SK-N-SH (cell line): ENCODE data around the gene CABLES2. TPM values are rescaled to one million over a fixed set of nuclear protein-coding genes. Genes with fewer than 3 reads are reported as not detected.

ENCODE experiments used
- CTCF ChIA-PET: fragments of 300-600, 350-600 bp; formaldehyde crosslinking; extraction: SDS; loops from one replicate; lab custom pipeline; 2021; lab: Yijun Ruan, JAX
- POLR2A ChIA-PET: fragments of 350-600 bp; sonication (Branson Sonifier 250); formaldehyde crosslinking; extraction: SDS; loops from one replicate; lab custom pipeline; 2020; ENCODE audit warnings: antibody characterized with exemption, inconsistent platforms; lab: Yijun Ruan, JAX
- DNase-seq: peaks from one replicate; pipeline ENCODE4 v3.0.0; 2012
- H2AFZ ChIP-seq: fragments of 200-600 bp; sonication (generic); 2 replicates; pipeline ENCODE4 v1.8.1; 2016; ENCODE audit warnings: antibody characterized with exemption, mild to moderate bottlenecking, low read depth
- H3F3A ChIP-seq: fragments of 200-600 bp; sonication (generic); replicated peaks from 2 replicates; pipeline ENCODE3; 2016; ENCODE audit warnings: antibody characterized with exemption, mild to moderate bottlenecking; ENCODE audit not compliant: insufficient read depth
- H3K27ac ChIP-seq, 2 experiments: fragments of 200-500 bp in 1 of 2; fragments of 200-600 bp in 1 of 2; sonication (Bioruptor generic) in 1 of 2; sonication (generic), shearing (Covaris generic) in 1 of 2; 2 replicates each; pipeline versions ENCODE4 v1.5.1 to v1.6.1; 2014 to 2016; ENCODE audit warnings: low read depth in 2 of 2, inconsistent platforms in 1 of 2, low read length in 1 of 2, mild to moderate bottlenecking in 1 of 2, mixed read lengths in 1 of 2
- H3K27me3 ChIP-seq: fragments of 200-600 bp; sonication (generic), shearing (Covaris generic); 2 replicates; pipeline ENCODE4 v1.6.1; 2016; ENCODE audit warnings: mixed run types; ENCODE audit not compliant: insufficient read depth
- H3K36me3 ChIP-seq, 2 experiments: fragments of 200-500 bp in 1 of 2; fragments of 200-600 bp in 1 of 2; sonication (Bioruptor generic) in 1 of 2; sonication (generic) in 1 of 2; replicated peaks in 1 of 2; 2 replicates each; pipeline versions ENCODE3 to v1.5.1; 2014 to 2016; ENCODE audit warnings: low read length in 1 of 2, mild to moderate bottlenecking in 1 of 2; ENCODE audit not compliant: insufficient read depth in 2 of 2, control insufficient read depth in 1 of 2
- H3K4me1 ChIP-seq, 2 experiments: fragments of 200-500 bp in 1 of 2; fragments of 200-600 bp in 1 of 2; sonication (Bioruptor generic) in 1 of 2; sonication (generic), shearing (Covaris generic) in 1 of 2; 2 replicates each; pipeline versions ENCODE4 v1.5.1 to v1.6.1; 2014 to 2016; ENCODE audit warnings: low read depth in 1 of 2, low read length in 1 of 2, mixed run types in 1 of 2; ENCODE audit not compliant: insufficient read depth in 2 of 2, control insufficient read depth in 1 of 2
- H3K4me2 ChIP-seq: fragments of 200-600 bp; sonication (generic), shearing (Covaris generic); 2 replicates; pipeline ENCODE4 v1.6.1; 2017; ENCODE audit warnings: mixed run types
- H3K4me3 ChIP-seq, 2 experiments: fragments of 200-500 bp in 1 of 2; fragments of 200-600 bp in 1 of 2; sonication (Bioruptor generic) in 1 of 2; sonication (generic), shearing (Covaris generic) in 1 of 2; 2 replicates each; pipeline versions ENCODE4 v1.5.1 to v1.8.1; 2014 to 2016; ENCODE audit warnings: low read depth in 2 of 2, inconsistent platforms in 1 of 2, low read length in 1 of 2, mild to moderate bottlenecking in 1 of 2, mixed read lengths in 1 of 2, moderate library complexity in 1 of 2
- H3K79me2 ChIP-seq: fragments of 200-600 bp; sonication (generic); 2 replicates; pipeline ENCODE4 v1.8.1; 2017; ENCODE audit warnings: mild to moderate bottlenecking; ENCODE audit not compliant: insufficient read depth
- H3K9ac ChIP-seq: fragments of 200-600 bp; sonication (generic); 2 replicates; pipeline ENCODE4 v1.6.1; 2017; ENCODE audit warnings: mixed run types
- H3K9me2 ChIP-seq: fragments of 200-600 bp; sonication (generic); 2 replicates; pipeline ENCODE4 v1.6.1; 2017; ENCODE audit warnings: mixed run types
- H3K9me3 ChIP-seq: fragments of 200-600 bp; sonication (generic); 2 replicates; pipeline ENCODE4 v1.6.1; 2017; ENCODE audit warnings: mixed run types, mild to moderate bottlenecking, moderate library complexity
- H4K20me1 ChIP-seq: fragments of 200-600 bp; sonication (generic); 2 replicates; pipeline ENCODE4 v1.6.1; 2017; ENCODE audit warnings: mild to moderate bottlenecking, mixed run types; ENCODE audit not compliant: insufficient read depth
- CHD2 ChIP-seq: fragments of 150-350 bp; IDR thresholded peaks from 2 replicates; pipeline ENCODE4 v1.6.1; 2018; ENCODE audit warnings: low read length; ENCODE audit not compliant: partially characterized antibody
- CTCF ChIP-seq: fragments of 200-600 bp; sonication (generic); IDR thresholded peaks from 2 replicates; pipeline ENCODE4 v1.6.1; 2017; ENCODE audit warnings: antibody characterized with exemption, mild to moderate bottlenecking, moderate library complexity
- EZH2phosphoT487 ChIP-seq: fragments of 200-600 bp; sonication (generic); IDR thresholded peaks from 2 replicates; pipeline ENCODE4 v1.6.1; 2017; ENCODE audit warnings: low read depth, mixed run types, mild to moderate bottlenecking, antibody characterized with exemption, moderate library complexity, borderline replicate concordance
- FOXM1 ChIP-seq: IDR thresholded peaks from 2 replicates; pipeline ENCODE4 v1.4.0; 2012; ENCODE audit warnings: low read depth, mild to moderate bottlenecking
- RAD21 ChIP-seq: IDR thresholded peaks from 2 replicates; pipeline ENCODE4 v1.6.1; 2012; ENCODE audit warnings: mild to moderate bottlenecking, low read length
- SMC3 ChIP-seq: IDR thresholded peaks from 2 replicates; pipeline ENCODE4 v1.6.1; 2012; ENCODE audit warnings: low read depth, low read length, improper control_type of control experiment
- USF2 ChIP-seq: fragments of 150-350 bp; IDR thresholded peaks from 2 replicates; pipeline ENCODE4 v1.6.1; 2017; ENCODE audit warnings: antibody characterized with exemption, low read length, low read depth, borderline replicate concordance
- ZBTB33 ChIP-seq: IDR thresholded peaks from 2 replicates; pipeline ENCODE4 v1.4.0; 2012; ENCODE audit warnings: low read depth, borderline replicate concordance
- WGBS: methylation state at CpG from one replicate; pipeline ENCODE4 v1.1.6; 2017; ENCODE audit warnings: low lambda C conversion rate; 5-methylcytosine and 5-hydroxymethylcytosine counted together
- polyA plus RNA-seq, 3 experiments: library from polyadenylated mRNA; depleted of rRNA; stranded (reverse); fragments of >200 nt; gene quantifications; 2 replicates each; pipeline ENCODE4 v1.2.3, GENCODE V29; 2012

The CABLES2 gene
- polyA plus RNA-seq, 1 of the 3 experiments (the other 2 are of a cell fraction), result 4.8 TPM

- no peak overlapping the region for H3K9ac ChIP-seq
- no peak overlapping the region for H3K4me3 ChIP-seq
- DNase-seq, result no peak
- no peaks in the 10 kb centered on the region for H3K36me3 ChIP-seq
- no peak overlapping the region for H3K27ac ChIP-seq
- H3K4me1 ChIP-seq, result peaks cover 0 to 37% of the 10 kb centered on the region in 2 experiments; a peak in 1 of 4 replicates
- no peaks in the 10 kb centered on the region for H3K27me3 ChIP-seq
- H2AFZ ChIP-seq, result no peak overlapping the region
- CTCF ChIA-PET, result interaction anchor here (0.6 to 4.2 kb wide), 45 partner anchors 9 to 598 kb away, joined by 3 to 65 read pairs (median 5); no protein-coding TSS in a partner anchor
- POLR2A ChIA-PET, result interaction anchor here (0.6 to 1.7 kb wide), 2 partner anchors 20 to 240 kb away, joined by 3 to 5 read pairs; no protein-coding TSS in a partner anchor
- peaks cover 5% of the 10 kb centered on the region; the same call in 1 of the 2 replicates for H3K79me2 ChIP-seq
- no peak for TF ChIP-seq ZBTB33
- TF ChIP-seq RAD21, result no peak
- TF ChIP-seq CHD2, result no peak
- no peak for TF ChIP-seq FOXM1
- no peak for TF ChIP-seq USF2
- TF ChIP-seq CTCF, result no peak
- 0 out of 2 replicates have a peak, but pooled peaks cover under 1% of the 10 kb centered on the region for H4K20me1 ChIP-seq
- no peak overlapping the region for H3K4me2 ChIP-seq
- no peaks in the 10 kb centered on the region for H3K9me3 ChIP-seq
- no peaks in the 10 kb centered on the region for H3K9me2 ChIP-seq
- WGBS, result 46% methylated on average over 5 of the region's 19 CpGs
- no peaks in the 10 kb centered on the region for H3F3A ChIP-seq
Observed at GRCh38 chr20:62410746-62411478, 3.8 kb upstream of the CABLES2 start.

- ChIA-PET CTCF (interaction anchor here (0.6 to 4.2 kb wide), 65 partner anchors 9 to 970 kb away, joined by 3 to 65 read pairs (median 4); partner anchors contain the start of genes ADRM1 and LAMA5), POLR2A (interaction anchor here (1.0 to 1.7 kb wide), 2 partner anchors 19 to 233 kb away, joined by 3 to 5 read pairs; partner anchors contain the start of gene SLCO4A1)
- TF ChIP-seq RAD21 (peak; percentile 70), SMC3 (peak; percentile 52), EZH2phosphoT487 (no peak), CTCF (peak; percentile 64)
- Histone ChIP-seq H3K79me2 (peaks cover 5% of the 10 kb centered on the region; the same call in 1 of the 2 replicates), H3K4me1 (peaks cover 0 to 44% of the 10 kb centered on the region in 2 experiments; a peak in 1 of 4 replicates), H3F3A (no peaks in the 10 kb centered on the region), H3K27me3 (no peaks in the 10 kb centered on the region), H3K4me3 (no peak overlapping the region; a peak in 1 of 4 replicates), H3K9me3 (no peaks in the 10 kb centered on the region), H3K9ac (no peak overlapping the region), H3K27ac (no peak overlapping the region; a peak in 1 of 4 replicates), H2AFZ (no peak overlapping the region), H3K4me2 (no peak overlapping the region), H4K20me1 (peaks cover 5% of the 10 kb centered on the region; the same call in 1 of the 2 replicates), H3K36me3 (no peaks in the 10 kb centered on the region), H3K9me2 (no peaks in the 10 kb centered on the region)
- WGBS, result 4% methylated on average over 10 of the region's 30 CpGs
- DNase-seq, result peak; percentile 92
Observed at GRCh38 chr20:62409931-62410745, 3.1 kb upstream of the CABLES2 start.
